ENCODE data around the gene CD200R1L. TPM values are rescaled to one million over a fixed set of nuclear protein-coding genes. Genes with fewer than 3 reads are reported as not detected.

CD200R1L gene
- total RNA-seq, 1 experiment from 2014 or later, result not detected

GRCh38 chr3:112860898-112861297 is 14.2 kb upstream of the CD200R1L start:
- Histone ChIP-seq H3K4me1 (ENCODE audit: control insufficient read depth, insufficient read depth, low read length) (no peaks in the 10 kb centered on the region), H3K9me3 (ENCODE audit: control insufficient read depth, insufficient read depth, low read depth, low read length) (no peaks in the 10 kb centered on the region), H3K27me3 (ENCODE audit: control insufficient read depth, insufficient read depth, low read length) (no peaks in the 10 kb centered on the region), H3K27ac (ENCODE audit: low read length) (no peak overlapping the region), H3K36me3 (ENCODE audit: control insufficient read depth, insufficient read depth, low read length) (no peaks in the 10 kb centered on the region), H3K4me3 (ENCODE audit: low read depth in 2 of 2, low read length in 2 of 2) (no peak overlapping the region)
- in situ Hi-C loops (cut with HindIII; ENCODE audit: low pct_unique_long_range_greater_than_20kb, low sequenced_read_pairs) (no loop called here), intact Hi-C loops (cut with micrococcal nuclease; ENCODE audit: unreplicated experiment) (no loop called here)
- ChIA-PET POLR2A (no interaction called here), CTCF (no interaction called here)
- no peak for ATAC-seq
- no TSS peak for BruUV-seq (replicated peaks)
- TF ChIP-seq CTCF (IDR thresholded peaks at IDR 0.05) (no peak), POLR2AphosphoS5 (IDR thresholded peaks at IDR 0.05; ENCODE audit: low read depth, low read length) (no peak), REST (IDR thresholded peaks at IDR 0.05; ENCODE audit: insufficient read depth in 1 of 2, low read depth in 2 of 2, low read length in 1 of 2) (no peak), SIN3A (IDR thresholded peaks at IDR 0.05; ENCODE audit: borderline replicate concordance, insufficient read depth, low read depth, low read length) (no peak), TCF7L2 (IDR thresholded peaks at IDR 0.05; ENCODE audit: low read depth, low read length) (no peak)
- DNase-seq (ENCODE audit: low read depth, low spot score), result no peak

- BruUV-seq (replicated peaks), result no TSS peak
- TF ChIP-seq SIN3A (IDR thresholded peaks at IDR 0.05; ENCODE audit: borderline replicate concordance, insufficient read depth, low read depth, low read length), result no peak
- no peak for TF ChIP-seq REST (IDR thresholded peaks at IDR 0.05; ENCODE audit: insufficient read depth in 1 of 2, low read depth in 2 of 2, low read length in 1 of 2)
- TF ChIP-seq CTCF (IDR thresholded peaks at IDR 0.05), result no peak
- no peak for TF ChIP-seq TCF7L2 (IDR thresholded peaks at IDR 0.05; ENCODE audit: low read depth, low read length)
- TF ChIP-seq POLR2AphosphoS5 (IDR thresholded peaks at IDR 0.05; ENCODE audit: low read depth, low read length), result no peak
- POLR2A ChIA-PET, result no interaction called here
- no peak for DNase-seq (ENCODE audit: low read depth, low spot score)
- in situ Hi-C loops (cut with HindIII; ENCODE audit: low pct_unique_long_range_greater_than_20kb, low sequenced_read_pairs) (no loop called here), intact Hi-C loops (cut with micrococcal nuclease; ENCODE audit: unreplicated experiment) (no loop called here)
- Histone ChIP-seq H3K27ac (ENCODE audit: low read length) (no peak overlapping the region), H3K27me3 (ENCODE audit: control insufficient read depth, insufficient read depth, low read length) (no peaks in the 10 kb centered on the region), H3K4me3 (ENCODE audit: low read depth in 2 of 2, low read length in 2 of 2) (no peak overlapping the region), H3K9me3 (ENCODE audit: control insufficient read depth, insufficient read depth, low read depth, low read length) (no peaks in the 10 kb centered on the region), H3K4me1 (ENCODE audit: control insufficient read depth, insufficient read depth, low read length) (no peaks in the 10 kb centered on the region), H3K36me3 (ENCODE audit: control insufficient read depth, insufficient read depth, low read length) (no peaks in the 10 kb centered on the region)
- ATAC-seq, result no peak
- CTCF ChIA-PET, result no interaction called here
Measured at GRCh38 chr3:112858410-112859069, 11.9 kb upstream of the CD200R1L start.

Data from Panc1 (cell line).